PC-9 (cell line): Measurements from ENCODE around the gene USP24.

Experiments used
- CTCF ChIP-seq: fragments of 200-600 bp; sonication (generic); conservative IDR thresholded peaks from 2 replicates; pipeline ENCODE4 v1.6.1; 2017; ENCODE audit warnings: mixed run types, antibody characterized with exemption, mild to moderate bottlenecking, moderate library complexity
- EZH2 ChIP-seq: fragments of 200-600 bp; sonication (generic); IDR thresholded peaks from 2 replicates; pipeline ENCODE4 v1.8.0; 2017; ENCODE audit warnings: antibody characterized with exemption, low read depth

- no peak for TF ChIP-seq CTCF
- no peak for TF ChIP-seq EZH2
Observed at GRCh38 chr1:55234016-55234415, 18.9 kb upstream of the USP24 start.
